Esophagus muscularis mucosa (tissue), 4 donors: ENCODE measurements around the gene LSM11.

Experiments used
- EP300 ChIP-seq: sonication (generic); formaldehyde crosslinking; IDR thresholded peaks from one replicate; pipeline ENCODE4 v1.6.1; 2017; ENCODE audit warnings: antibody characterized with exemption
- POLR2A ChIP-seq: fragments of 450-650 bp; IDR thresholded peaks from one replicate; pipeline ENCODE4 v1.6.1; 2017; ENCODE audit warnings: antibody characterized with exemption, moderate library complexity, mild to moderate bottlenecking, low read depth
- POLR2AphosphoS5 ChIP-seq, 2 donors: sonication (generic); formaldehyde crosslinking; IDR thresholded peaks; one replicate each; pipeline ENCODE4 v1.6.1; 2017; ENCODE audit warnings: antibody characterized with exemption in 2 of 2
- TF ChIP-seq, protein P1 (sequence below), 3 experiments: fragments of 200-600 bp in 2 of 3; fragments of 450-650 bp in 1 of 3; sonication (generic) in 2 of 3; IDR thresholded peaks; one replicate each; pipeline ENCODE4 v1.5.1; 2017 to 2019; ENCODE audit warnings: antibody characterized with exemption in 3 of 3, mild to moderate bottlenecking in 2 of 3, moderate library complexity in 1 of 3

DNA sequence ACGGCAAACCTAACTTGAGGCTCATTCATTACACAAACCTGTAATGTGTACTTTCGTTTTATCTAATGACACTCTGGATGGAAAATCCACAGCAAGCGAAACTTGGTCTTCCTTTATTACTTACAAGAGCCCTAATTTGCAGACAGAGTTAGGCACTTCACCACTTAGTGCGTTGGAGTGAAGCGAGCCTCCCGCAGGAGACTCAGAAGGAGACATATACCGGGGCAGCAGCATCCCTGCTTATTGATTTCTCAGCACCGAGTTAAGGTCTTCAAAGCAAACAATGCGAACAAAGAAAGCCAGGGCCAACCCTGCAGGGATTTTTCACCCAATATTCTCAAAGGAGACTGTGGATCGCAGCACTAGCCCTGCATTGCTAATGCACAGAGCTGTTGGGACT is 28.6 kb downstream of the LSM11 start:
- TF ChIP-seq, protein P1, sequence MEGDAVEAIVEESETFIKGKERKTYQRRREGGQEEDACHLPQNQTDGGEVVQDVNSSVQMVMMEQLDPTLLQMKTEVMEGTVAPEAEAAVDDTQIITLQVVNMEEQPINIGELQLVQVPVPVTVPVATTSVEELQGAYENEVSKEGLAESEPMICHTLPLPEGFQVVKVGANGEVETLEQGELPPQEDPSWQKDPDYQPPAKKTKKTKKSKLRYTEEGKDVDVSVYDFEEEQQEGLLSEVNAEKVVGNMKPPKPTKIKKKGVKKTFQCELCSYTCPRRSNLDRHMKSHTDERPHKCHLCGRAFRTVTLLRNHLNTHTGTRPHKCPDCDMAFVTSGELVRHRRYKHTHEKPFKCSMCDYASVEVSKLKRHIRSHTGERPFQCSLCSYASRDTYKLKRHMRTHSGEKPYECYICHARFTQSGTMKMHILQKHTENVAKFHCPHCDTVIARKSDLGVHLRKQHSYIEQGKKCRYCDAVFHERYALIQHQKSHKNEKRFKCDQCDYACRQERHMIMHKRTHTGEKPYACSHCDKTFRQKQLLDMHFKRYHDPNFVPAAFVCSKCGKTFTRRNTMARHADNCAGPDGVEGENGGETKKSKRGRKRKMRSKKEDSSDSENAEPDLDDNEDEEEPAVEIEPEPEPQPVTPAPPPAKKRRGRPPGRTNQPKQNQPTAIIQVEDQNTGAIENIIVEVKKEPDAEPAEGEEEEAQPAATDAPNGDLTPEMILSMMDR (IDR thresholded peaks at IDR 0.05) = no peak
- no peak for TF ChIP-seq POLR2A
- TF ChIP-seq POLR2AphosphoS5 (IDR thresholded peaks at IDR 0.05) = no peak
- TF ChIP-seq EP300 = no peak
